ENCODE data around the gene PCSK2.

DNA sequence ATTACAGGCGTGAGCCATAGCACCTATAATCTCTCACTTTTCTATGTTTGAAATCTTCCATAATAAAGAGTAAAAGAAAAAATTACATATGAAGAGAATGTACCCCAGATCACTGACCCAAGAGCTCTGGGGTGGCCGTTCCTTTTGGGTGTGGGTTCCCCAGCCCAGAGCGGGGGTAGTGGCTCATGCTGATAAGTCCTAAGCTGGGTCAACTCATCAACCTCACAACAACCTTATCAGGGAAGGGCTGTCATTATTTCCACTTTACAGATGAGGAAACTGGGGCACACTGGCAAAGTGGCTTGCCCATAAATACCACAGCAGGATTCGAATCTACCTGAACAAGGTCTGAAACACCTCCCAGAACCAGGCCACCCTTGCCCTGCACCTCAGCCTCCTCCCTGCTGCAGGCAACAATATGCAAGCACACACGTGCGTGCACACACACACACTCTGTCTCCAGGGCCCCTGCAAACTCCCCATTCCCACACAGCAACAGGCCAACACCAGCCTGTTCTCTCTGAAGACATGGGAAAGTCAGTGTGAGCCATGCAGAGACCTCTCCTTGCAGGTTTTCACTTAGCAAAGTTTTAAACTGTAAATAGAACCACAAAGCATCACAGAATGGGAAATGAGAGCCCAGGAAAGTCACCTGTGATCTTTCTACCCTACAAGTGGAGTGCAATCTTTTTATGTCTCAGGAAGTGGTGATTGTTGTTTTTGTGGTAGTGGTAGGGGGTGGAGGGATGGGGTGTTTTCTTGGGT lies 276.6 kb downstream of the PCSK2 start:
- TF ChIP-seq, protein P1, sequence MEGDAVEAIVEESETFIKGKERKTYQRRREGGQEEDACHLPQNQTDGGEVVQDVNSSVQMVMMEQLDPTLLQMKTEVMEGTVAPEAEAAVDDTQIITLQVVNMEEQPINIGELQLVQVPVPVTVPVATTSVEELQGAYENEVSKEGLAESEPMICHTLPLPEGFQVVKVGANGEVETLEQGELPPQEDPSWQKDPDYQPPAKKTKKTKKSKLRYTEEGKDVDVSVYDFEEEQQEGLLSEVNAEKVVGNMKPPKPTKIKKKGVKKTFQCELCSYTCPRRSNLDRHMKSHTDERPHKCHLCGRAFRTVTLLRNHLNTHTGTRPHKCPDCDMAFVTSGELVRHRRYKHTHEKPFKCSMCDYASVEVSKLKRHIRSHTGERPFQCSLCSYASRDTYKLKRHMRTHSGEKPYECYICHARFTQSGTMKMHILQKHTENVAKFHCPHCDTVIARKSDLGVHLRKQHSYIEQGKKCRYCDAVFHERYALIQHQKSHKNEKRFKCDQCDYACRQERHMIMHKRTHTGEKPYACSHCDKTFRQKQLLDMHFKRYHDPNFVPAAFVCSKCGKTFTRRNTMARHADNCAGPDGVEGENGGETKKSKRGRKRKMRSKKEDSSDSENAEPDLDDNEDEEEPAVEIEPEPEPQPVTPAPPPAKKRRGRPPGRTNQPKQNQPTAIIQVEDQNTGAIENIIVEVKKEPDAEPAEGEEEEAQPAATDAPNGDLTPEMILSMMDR (conservative IDR thresholded peaks at IDR 0.05; ENCODE audit: low read depth, low read length), result no peak
- no peak for TF ChIP-seq EZH2 (IDR thresholded peaks at IDR 0.05; ENCODE audit: borderline replicate concordance, low read depth, low read length, poor library complexity, severe bottlenecking)

Data from A673 (cell line).